ENCODE data around the gene TYSND1.
"Not testable (repeated sequence)": the region's sequence is repeated elsewhere in the genome, so short reads cannot be mapped to it uniquely, and the experiment has no call there.

Gene TYSND1

DNA sequence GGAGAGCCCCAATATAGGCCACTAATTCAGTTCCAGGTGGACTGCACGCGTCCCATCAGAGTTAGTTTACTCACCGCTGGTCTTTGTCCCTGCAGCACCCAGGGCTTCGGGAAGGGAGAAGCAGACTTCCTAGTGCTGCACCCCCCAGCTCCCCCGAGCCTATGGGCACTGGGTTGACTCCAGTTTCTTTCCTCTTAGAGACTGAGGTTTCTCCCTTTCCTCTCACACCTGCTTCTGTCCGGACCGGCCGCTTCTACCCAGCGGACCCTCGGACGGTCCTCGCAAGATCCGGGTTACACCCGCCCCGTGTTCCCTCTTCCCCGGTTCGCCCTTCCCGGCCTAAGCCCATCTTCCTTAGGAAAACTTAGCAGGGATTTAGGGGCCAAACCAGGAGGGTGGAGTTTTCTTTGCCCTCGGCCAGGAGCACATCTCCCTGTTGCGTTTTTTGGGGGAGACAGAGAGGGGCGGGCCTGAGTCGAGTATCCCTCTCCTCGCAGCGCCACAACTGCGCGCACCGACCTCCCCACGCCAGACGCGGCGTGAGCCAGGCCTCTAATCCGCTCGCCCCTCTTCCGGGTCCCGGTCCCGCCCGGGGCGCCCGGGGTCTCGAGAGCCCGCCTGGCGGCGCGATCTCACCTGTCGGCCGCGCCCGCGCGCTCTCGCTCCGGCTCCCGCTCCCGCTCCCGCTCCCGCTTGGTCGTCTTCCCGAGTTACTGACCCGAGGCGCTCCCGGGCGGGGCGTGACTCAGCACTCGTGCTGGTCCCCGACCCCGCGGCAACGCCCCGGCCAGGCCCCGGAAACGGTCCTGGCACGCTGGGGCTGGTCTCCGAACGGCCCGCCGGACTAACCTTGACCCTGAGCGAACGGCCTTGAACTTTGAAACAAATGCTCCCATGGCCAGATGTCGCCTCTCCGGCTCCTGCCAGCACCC, 14.1 kb downstream of the TYSND1 start, which contains the start of gene AIFM2:
AIFM2 (minus strand) TSS at position 728 of the 932 bp plus-strand sequence. CDS start 8,741 bp downstream, outside the sequence.
- peak; percentile 47 for DNase-seq

DNA sequence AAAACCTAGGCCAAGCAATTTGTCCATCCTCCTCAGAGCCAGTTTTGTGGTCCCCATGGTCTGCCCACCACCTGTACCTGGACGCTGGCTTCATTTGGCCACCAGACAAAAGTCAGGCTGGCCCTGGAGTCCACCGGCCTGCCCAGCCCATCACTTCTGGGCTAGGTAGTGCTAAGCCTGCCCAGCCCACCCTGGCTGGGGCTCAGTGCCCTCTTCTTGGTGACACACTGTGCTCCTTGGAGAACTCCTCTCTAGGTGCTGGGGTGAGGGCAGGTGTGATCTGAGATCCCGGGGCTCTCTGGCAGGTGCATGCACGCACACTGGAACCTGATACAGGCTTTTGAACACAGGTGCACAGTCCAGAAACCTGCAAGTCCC, 15.0 kb downstream of the TYSND1 start:
- DNase-seq, result no peak

GRCh38 chr10:70130878-70131559, 15.5 kb downstream of the TYSND1 start:
- no peak for DNase-seq

- DNase-seq, result no peak
Observed at GRCh38 chr10:70126700-70127395, 19.7 kb downstream of the TYSND1 start.

DNA sequence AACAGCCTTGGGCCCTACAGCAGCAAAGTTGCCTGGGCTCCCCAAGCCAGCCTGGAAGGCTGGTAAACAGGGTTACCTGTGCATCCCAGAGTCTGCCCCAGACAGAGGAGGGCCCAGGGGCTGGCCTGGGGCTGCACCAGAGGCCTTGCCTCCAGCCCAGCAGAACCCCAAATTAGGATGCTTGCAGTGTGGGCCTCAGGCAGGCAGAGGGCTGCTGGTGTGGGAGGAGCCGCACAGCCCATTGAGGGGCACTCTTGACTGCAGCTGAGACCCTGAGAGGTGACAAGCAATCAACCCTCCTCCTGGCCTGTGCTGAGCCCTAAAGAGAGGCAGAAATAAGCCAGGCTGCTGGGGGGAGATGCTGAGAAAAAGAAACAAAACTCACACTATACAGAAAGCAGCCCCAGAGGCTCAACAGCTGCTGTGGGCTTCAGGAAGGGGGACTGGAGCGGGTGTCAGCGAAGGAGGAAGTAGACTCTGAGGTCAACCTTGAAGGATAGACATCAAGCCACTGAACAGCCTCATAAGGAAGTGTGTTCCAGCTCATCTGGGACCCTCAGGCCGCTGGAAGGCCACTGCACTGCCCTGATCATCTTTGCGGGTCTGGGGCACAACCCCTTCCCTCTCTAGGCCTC, 20.5 kb downstream of the TYSND1 start:
- no peak for DNase-seq

DNA sequence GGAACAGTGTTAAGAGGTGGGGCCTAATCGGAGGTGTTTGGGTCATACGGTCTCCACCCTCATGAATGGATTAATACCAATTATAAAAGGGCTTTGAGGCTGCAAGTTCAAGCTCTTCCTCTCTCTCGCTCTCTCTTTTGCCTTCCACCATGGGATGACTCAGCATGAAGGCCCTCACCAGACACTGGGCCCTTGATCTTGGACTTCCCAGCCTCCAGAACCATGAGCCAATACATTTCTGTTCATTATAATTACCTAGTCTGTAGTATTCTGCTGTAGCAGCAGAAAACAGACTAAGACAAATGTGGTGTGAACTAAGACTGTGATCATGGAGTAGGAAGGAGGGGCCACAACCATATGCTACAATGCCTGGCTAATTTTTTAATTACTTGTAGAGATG, 21.6 kb downstream of the TYSND1 start:
- DNase-seq, result no peak

GRCh38 chr10:70124415-70124814, 22.1 kb downstream of the TYSND1 start:
- DNase-seq, result no peak

DNA sequence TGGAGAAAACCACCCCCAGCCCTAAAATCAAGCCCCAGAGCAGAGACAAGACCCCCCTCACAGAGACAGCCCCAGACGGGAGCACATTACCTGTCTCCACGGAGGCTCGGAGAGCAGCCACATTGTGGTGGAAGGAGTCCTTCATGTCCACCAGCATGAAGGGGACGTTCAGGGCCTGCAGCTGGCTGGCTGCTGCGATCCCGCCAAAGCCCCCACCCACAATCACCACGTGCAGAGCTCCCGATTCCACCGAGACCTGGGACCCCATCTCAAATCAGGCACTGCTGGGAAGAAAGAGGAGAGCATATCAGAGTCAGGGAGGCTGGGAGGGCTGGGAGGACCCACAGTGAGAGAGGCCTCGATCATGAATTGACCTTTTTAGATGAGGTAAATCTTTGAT, 22.7 kb downstream of the TYSND1 start:
- DNase-seq, result no peak

DNA sequence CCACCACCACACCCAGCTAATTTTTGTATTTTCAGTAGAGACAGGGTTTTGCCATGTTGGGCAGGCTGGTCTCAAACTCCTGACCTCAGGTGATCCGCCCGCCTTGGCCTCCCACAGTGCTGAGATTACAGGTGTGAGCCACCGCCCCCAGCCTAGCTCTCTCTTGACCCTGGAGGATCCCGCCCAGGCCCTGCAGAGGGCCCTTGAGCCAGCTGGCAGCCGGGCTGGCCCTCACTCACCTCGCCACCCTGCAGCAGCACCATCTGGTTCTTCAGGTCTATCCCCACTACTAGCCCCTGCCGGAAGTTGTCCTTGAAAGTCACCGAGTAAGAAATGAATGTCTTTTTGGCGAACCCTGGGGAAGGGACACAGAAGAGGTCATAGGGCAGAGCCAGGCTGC, 23.3 kb downstream of the TYSND1 start:
- DNase-seq, result not testable (repeated sequence)

DNA sequence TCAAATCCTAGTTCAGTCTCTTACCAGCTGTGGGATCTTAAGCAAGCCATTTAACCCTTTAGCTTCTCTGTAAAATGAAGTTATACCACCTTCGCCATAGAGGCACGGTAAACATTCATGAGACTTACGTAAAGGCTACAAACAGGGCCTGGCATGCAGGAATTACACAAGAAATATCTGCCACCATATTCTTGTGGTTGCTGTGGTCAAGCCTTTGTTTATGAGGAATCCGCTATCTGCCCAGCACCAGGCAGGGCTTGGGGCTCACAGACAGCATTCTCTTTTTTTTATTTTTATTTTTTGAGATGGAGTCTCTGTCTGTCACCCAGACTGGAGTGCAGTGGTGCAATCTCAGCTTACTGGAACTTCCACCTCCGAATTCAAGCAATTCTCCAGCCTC, 23.8 kb downstream of the TYSND1 start:
- DNase-seq, result no peak

- DNase-seq, result no peak
Observed at GRCh38 chr10:70121281-70121949, 25.1 kb downstream of the TYSND1 start.

DNA sequence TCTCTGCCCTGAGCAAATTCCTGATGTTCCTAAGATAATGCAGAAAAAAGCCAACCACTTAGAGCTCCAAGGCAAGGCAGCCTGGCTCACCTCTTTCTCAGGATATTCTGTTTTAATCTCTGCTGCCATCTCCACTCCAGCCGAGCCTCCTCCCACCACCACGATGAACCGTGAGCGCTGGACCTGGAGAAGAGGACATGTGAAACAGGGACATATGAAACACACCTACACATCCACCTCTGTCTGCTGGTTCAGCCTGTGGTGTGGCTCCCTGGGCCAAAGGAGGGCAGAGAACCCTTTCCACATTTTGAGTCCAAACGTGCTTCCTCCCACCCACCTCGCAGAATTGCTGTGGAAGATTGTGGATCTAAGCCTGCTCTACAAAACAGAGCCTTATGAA, 26.1 kb downstream of the TYSND1 start:
- no peak for DNase-seq

GRCh38 chr10:70119623-70120022, 26.9 kb downstream of the TYSND1 start:
- DNase-seq, result no peak

GRCh38 chr10:70119197-70119596, 27.3 kb downstream of the TYSND1 start:
- DNase-seq, result no peak

GRCh38 chr10:70118196-70118595, 28.3 kb downstream of the TYSND1 start:
- no peak for DNase-seq

DNA sequence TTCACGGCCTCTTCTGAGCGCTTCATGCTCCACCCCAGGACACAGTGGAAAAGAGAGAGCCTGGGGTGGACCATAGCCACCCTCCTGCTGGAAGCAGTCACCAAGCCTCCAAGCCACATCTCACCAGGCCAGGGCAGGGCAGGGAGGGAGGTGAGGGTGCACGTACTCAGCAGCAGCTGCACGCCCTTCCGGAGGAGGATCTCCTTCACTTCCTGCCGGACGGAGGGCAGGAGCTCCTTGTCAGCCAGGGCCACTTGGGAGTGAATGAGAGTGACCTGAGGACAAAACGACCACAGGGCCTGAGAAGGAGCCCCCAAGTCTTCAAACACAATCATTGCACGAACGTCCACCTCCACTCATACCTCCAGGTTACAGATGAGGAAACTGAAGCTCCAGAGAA, 28.9 kb downstream of the TYSND1 start:
- DNase-seq, result no peak

DNA sequence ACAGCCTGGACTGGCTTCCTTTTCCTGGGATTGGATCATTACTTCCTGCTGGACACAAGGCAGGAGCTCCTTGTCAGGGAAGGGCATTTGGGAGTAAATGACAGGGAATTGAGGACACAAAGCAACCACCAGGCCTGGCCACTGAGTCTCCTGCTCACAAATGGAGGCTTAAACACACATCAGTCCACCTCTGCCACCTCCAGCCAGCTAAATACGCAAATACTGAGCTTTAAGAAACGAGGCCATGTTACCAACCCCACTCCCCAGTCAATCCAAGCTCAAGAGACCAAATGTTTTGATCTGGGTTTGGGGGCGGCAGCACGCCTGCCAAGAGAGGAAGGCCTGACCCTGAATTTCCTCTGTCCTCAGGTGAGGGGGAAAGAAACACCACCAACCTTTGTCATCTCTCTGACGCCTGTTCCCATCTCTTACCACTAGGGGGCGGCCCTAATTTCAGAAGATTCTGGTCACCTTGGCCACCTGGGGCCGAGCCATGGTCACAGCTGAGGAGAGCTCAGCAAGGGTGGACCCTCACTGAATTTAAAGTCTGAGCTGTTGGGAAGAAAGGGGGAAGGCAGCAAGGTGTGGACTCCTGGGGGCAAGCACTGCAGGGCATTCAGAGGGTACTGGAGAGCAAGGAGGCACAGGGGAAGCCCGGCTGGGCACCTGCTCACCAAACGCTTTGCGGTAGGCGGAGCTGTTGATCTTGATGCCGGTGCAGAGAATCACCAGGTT, 30.4 kb downstream of the TYSND1 start:
- DNase-seq, result peak; percentile 62

- no peak for DNase-seq
Observed at GRCh38 chr10:70114902-70115301, 31.6 kb downstream of the TYSND1 start.

- DNase-seq, result no peak
Observed at GRCh38 chr10:70112071-70112470, 34.4 kb downstream of the TYSND1 start.

DNA sequence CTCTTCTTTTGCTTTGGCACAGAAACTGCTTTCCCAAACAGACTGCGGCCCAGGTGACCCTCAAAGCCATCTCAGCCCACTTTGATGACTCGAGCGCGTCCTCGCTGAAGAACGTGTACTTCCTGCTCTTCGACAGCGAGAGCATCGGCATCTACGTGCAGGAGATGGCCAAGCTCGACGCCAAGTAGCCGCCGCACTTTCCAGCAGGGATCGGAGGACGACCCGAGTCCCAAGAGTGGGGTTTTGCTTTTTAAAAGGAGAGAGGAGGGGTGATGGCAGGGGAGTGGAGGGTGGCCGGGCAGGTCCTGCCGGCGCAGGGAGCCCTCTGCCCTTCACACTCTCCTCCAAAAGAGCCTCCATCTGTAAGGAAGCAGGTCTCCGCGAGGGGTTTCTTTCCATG, 35.0 kb downstream of the TYSND1 start:
- DNase-seq, result no peak

DNA sequence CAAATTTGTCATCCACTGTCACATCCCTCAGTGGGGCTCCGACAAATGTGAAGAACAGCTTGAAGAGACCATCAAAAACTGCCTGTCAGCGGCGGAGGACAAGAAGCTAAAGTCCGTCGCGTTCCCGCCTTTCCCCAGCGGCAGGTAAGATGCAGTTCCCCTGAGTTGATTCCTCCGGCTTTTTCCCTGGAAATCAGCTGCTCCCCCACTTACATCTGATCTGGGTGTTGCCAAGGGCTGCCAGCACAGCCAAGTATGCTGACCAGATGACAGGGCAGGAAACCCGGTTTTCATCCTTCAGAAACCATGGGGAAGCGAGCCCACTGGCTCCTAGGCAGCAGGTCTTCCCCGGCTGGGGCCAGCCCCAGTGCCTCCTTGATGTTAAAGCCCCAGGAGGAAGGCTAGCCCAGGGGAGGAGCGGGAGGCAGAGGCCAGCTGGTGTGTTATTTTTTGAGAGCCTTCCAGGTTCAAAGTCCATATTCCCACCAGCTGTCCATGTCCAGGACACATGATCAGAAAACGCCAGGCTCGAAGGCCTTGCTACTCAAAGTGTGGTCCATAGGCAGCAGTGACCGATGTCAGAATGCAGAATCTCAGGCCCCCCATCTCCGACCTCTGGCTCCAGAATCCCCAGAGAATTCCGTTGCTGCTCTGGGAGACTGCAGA, 37.3 kb downstream of the TYSND1 start:
- DNase-seq, result no peak
